HG02981 (cell line): ENCODE data around the gene INTS3.
A peak's percentile ranks its signal among the peaks of the same experiment; 100 is the strongest.

Source experiments
- ATAC-seq: cut with Tn5 transposase; IDR thresholded peaks from one replicate; pipeline ENCODE4 v1.9.1; 2021; ENCODE audit warnings: mild to moderate bottlenecking, moderate library complexity; ENCODE audit not compliant: unreplicated experiment

INTS3 gene

GRCh38 chr1:153727463-153728304 lies at the start of gene INTS3:
TSS of gene INTS3 (plus strand) at chr1:153728050. CDS start at chr1:153728635, 585 bp downstream.
- ATAC-seq, result peak; percentile 97

GRCh38 chr1:153678519-153679336 lies 49.1 kb upstream of the INTS3 start, which contains the start of gene NPR1:
TSS of gene NPR1 (plus strand) at chr1:153678688. CDS start at chr1:153679109, 421 bp downstream.
- ATAC-seq, result no peak

- no peak for ATAC-seq
Measured at GRCh38 chr1:153679337-153680119, 48.3 kb upstream of the INTS3 start.

- ATAC-seq, result no peak
Measured at GRCh38 chr1:153680120-153680403, 47.8 kb upstream of the INTS3 start.

- no peak for ATAC-seq
Measured at GRCh38 chr1:153682730-153683129, 45.1 kb upstream of the INTS3 start.

GRCh38 chr1:153683854-153684253 lies 44.0 kb upstream of the INTS3 start:
- no peak for ATAC-seq

- no peak for ATAC-seq
Measured at GRCh38 chr1:153684892-153685291, 43.0 kb upstream of the INTS3 start.

- no peak for ATAC-seq
Measured at GRCh38 chr1:153685544-153686340, 42.1 kb upstream of the INTS3 start.

- ATAC-seq, result no peak
Measured at GRCh38 chr1:153687346-153688125, 40.3 kb upstream of the INTS3 start.

- ATAC-seq, result no peak
Measured at GRCh38 chr1:153688276-153688675, 39.6 kb upstream of the INTS3 start.

- ATAC-seq, result no peak
Measured at GRCh38 chr1:153688736-153689328, 39.0 kb upstream of the INTS3 start.

GRCh38 chr1:153693466-153693865 lies 34.4 kb upstream of the INTS3 start:
- no peak for ATAC-seq

GRCh38 chr1:153696741-153697140 lies 31.1 kb upstream of the INTS3 start:
- ATAC-seq, result no peak

GRCh38 chr1:153697191-153698019 lies 30.4 kb upstream of the INTS3 start:
- ATAC-seq, result no peak

- ATAC-seq, result no peak
Measured at GRCh38 chr1:153698020-153698922, 29.6 kb upstream of the INTS3 start.

GRCh38 chr1:153698923-153699714 lies 28.7 kb upstream of the INTS3 start:
- ATAC-seq, result no peak

GRCh38 chr1:153699768-153700167 lies 28.1 kb upstream of the INTS3 start:
- no peak for ATAC-seq
